Glomerular visceral epithelial cell (primary cell): ENCODE results near the gene KCNT1.
"Not testable (repeated sequence)": the region's sequence is repeated elsewhere in the genome, so short reads cannot be mapped to it uniquely, and the experiment has no call there.

Experiments used
- DNase-seq: peaks from one replicate; pipeline ENCODE4 v3.0.0-alpha.2; 2016; ENCODE audit errors: extremely low spot score

The KCNT1 gene

DNA sequence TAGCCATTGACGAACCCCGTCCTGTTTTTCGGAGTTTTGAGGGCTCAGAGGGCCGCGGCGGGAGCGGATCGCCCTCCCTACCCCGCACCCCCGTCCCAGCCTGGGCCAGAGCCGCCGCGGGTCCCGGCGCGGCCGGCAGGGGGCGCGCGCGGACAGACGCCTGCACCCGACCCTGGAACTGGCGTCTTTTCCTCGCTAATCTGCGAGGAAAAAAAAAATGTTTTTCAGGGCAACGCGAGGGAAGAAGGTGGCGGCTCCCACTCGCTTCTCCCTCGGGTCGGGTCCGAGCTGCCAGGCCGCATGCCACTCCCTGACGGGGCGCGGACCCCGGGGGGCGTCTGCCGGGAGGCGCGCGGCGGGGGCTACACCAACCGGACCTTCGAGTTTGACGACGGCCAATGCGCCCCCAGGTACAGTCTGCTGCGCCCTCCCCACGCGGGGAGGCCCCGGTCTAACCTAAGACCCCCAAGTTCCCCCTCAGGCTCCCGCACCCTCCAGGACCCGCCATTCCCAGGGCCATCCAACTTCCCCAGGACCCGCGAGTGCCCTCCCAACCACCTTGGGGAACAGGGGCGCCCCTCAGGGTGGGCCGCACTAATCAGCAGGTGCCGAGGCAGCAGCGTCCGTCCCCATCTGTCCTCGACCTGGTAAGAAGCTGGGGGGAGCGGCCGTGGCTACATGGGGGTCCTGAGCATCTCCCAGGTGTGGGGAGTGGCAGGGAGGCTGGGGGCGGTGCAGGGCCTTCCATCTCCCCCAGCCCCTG lies at the start of gene KCNT1:
KCNT1 (plus strand) TSS at position 227 of the 763 bp plus-strand sequence; CDS start at position 301, 74 bp downstream.
- DNase-seq, result peak; percentile 49

DNA sequence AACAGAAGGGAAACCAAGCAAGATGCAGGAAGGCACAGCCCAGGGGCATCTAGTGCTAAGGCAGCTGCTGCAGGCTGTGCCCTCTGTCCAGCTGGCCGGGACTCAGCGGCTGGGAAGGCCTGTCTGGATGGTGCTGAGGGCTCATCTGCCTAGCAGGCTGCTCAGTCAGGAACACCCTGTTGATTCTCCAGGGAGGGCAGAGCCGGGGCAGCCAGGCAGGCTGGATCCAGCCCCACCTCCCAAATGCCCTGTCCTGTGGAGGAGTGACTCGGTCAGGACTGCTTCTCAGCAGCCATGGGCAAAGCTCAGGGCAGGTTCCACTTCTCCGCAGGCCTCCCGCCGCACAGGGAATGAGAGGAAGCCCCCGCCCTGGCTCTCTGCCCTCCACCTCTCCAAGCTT lies 46.7 kb upstream of the KCNT1 start:
- DNase-seq, result no peak

DNA sequence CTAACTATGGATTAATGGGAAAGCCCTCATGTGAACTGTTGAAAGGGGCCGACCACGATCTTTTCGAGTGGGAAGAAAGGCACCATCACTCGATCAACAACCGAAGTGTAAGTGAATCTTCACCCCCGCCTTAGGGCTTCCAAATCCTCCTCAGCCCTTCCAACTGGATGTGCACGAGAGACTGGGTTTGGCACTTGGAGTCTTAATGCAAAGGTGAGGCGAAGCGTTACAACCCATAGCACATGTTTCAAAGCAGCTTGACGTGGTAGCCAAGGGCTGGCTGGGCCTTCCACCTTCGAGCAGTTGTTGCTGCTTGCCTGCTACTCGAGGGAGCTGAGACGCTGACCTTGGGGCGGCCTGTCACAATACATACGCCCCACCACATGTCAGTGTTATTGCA lies 44.6 kb upstream of the KCNT1 start:
- no peak for DNase-seq

DNA sequence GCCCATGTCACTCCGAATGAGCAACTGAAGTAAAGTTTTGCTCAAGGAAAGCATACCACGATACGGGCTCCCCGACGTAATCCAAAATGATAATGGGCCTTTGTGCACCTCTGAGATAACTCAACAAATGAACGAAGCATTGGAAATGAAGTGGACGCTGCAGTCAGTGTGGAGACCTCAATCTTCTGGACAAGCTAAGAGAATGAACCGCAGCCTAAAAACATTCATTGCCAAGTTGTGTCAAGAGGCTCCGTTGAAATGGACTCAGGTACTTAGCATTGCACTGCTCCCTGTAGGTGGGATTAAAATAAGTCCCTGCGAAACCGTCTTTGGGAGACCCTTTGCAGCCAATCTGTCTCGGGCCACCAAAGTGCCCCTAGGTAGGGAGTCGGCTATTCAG lies 42.7 kb upstream of the KCNT1 start:
- DNase-seq, result no peak

- no peak for DNase-seq
These were observed 41.6 kb upstream of the KCNT1 start for GRCh38 chr9:135660407-135660806.

- no peak for DNase-seq
These were observed 40.0 kb upstream of the KCNT1 start for GRCh38 chr9:135661816-135662560.

GRCh38 chr9:135662758-135663450 lies 39.1 kb upstream of the KCNT1 start, which contains the start of gene LCN9:
Gene LCN9, plus strand, starts transcription at chr9:135663309. Its CDS starts 13 bp downstream, at chr9:135663322.
- DNase-seq, result no peak

DNA sequence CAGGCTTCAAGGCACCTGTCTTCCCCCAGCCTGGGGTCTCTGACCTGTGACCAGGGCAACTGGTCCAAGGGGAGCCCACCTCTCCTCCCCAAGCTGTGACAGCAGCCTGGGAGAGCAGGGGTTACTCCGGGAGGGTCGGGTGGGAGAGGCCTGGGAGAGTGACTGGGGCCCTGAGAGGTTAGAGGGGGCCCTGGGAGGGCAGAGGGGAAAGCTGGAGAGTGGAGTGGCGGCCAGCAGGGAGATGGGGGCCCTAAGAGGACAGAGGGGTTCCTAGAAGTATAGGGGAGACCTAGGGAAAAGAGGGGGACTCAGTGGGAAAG lies 38.6 kb upstream of the KCNT1 start:
- DNase-seq, result no peak

DNA sequence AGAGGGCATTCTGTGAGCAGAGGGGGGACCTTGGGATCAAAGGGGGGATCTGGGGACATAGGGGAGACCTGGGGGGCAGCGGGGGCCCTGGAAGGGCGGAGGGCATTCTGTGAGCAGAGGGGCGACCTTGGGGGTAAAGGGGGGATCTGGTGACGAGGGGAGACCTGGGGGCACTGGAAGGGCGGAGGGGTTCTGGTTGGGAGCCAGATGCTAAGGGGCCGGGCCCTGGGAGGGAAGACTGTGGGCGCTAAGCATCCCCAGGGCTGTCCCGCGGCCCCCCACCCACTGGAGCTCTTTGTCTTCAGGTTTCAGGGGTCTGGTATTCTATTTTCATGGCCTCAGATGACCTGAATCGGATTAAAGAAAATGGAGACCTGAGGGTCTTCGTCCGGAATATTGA lies 38.1 kb upstream of the KCNT1 start:
- DNase-seq, result no peak

DNA sequence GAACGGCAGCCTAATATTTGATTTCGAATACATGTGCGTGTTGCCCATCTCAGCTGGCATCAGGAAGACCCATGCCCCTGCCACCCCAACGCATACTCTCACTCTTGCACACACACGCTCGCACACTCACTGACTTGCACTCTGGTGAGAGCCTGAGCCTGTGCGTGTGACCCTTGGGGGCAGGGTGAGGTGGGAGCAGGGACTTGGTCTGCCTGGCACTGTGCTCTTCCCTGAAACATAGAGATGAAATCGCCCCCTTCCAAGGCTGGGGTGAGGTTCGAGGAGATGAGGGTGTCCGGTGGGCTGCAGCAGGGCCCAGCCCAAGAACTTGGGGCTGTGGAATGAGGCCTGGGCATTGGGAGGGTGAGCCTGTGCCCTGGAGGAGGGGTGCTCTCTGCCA lies 37.7 kb upstream of the KCNT1 start:
- no peak for DNase-seq

- no peak for DNase-seq
These were observed 36.9 kb upstream of the KCNT1 start for GRCh38 chr9:135664801-135665794.

- DNase-seq, result no peak
These were observed 36.2 kb upstream of the KCNT1 start for GRCh38 chr9:135665795-135666189.

DNA sequence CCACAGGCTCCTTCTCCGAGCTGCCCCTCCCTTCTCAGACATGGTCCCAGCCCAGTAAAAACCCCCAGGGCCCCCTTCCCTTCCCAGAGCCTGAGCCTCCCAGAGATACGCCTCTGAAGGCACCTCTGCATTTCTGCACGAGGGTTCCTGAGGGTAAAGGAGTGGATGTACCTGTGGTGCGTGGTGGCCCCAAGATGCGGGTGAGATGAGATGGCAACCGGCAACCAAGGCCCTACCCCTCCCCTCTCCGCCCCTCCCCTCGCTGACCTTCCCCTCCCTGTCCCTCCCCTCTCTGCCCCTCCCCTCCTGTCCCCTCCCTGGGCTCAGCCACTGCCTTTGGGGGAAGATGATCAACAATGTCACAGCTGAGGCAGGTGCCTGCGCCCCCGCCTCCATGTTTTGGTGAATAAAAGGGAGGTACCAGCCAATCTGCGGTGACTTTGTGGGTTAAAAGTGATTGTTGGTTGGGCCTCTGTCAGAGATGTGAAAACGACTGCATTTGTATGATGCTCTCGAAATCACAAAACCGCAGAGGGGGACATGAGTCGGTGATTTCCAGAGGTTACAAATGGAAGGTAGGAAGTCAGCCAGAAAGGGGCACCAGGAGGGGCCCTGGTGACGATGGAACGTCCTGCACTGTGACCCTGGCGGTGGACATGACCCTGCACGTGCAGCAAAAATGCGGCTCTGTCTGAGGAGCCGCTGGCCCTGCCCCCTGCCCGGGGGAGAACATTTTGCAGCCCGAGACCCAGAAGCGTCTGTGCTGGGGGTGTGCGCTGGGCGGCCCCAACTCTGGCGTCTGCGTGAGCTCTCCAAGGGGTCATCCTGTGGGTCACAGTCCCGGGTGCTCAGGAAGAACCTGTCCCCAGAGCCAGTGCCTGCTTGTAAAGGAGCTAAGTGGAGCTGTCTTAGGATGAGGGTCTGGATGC lies 35.2 kb upstream of the KCNT1 start:
- no peak for DNase-seq

GRCh38 chr9:135667463-135668001 lies 34.5 kb upstream of the KCNT1 start:
- DNase-seq, result no peak

DNA sequence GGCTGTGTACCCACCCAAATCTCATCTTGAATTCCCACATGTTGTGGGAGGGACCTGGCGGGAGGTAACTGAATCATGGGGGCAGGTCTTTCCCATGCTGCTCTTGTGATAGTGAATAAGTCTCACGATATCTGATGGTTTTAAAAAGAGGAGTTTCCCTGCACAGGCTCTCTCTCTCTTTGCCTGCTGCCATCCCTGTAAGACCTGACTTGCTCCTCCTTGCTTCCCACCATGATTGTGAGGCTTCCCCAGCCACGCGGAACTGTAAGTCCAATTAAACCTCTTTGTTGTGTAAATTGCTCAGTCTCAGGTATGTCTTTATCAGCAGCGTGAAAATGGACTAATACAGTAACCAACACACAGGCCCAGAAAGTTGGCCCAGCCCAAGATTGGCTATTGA lies 33.0 kb upstream of the KCNT1 start:
- not testable (repeated sequence) for DNase-seq

DNA sequence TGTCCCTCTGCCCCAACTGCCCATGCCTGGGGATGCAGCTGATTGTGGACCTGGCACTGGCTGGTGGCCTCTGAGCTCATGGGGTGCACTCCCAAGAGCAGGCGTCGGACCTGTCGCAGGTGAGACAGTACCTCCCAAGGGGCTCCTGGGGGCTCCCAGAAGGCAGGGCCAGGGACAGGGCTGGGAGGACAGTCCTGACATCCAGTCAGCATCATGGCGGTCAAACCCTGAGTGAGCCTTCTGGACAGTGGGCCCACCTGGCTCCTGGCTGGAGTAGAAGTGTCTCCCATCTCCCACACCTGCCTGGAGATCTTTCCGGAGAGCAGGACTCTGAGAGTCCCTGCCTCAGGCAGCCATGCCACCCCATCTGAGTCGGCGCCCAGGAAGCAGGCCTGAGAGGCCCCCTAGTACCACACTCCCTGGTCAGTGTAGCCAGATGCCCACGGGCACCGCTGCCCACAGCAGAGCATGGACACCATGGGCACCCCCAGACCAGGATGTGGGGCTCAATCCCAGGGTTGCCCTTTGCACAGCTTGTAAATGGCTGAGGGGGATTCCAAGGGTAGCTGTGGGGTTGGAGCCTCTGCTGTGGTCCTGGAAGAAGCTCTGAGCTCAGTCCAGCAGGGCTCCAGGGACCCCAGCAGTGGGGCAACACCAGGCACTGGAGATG lies 32.2 kb upstream of the KCNT1 start:
- no peak for DNase-seq

DNA sequence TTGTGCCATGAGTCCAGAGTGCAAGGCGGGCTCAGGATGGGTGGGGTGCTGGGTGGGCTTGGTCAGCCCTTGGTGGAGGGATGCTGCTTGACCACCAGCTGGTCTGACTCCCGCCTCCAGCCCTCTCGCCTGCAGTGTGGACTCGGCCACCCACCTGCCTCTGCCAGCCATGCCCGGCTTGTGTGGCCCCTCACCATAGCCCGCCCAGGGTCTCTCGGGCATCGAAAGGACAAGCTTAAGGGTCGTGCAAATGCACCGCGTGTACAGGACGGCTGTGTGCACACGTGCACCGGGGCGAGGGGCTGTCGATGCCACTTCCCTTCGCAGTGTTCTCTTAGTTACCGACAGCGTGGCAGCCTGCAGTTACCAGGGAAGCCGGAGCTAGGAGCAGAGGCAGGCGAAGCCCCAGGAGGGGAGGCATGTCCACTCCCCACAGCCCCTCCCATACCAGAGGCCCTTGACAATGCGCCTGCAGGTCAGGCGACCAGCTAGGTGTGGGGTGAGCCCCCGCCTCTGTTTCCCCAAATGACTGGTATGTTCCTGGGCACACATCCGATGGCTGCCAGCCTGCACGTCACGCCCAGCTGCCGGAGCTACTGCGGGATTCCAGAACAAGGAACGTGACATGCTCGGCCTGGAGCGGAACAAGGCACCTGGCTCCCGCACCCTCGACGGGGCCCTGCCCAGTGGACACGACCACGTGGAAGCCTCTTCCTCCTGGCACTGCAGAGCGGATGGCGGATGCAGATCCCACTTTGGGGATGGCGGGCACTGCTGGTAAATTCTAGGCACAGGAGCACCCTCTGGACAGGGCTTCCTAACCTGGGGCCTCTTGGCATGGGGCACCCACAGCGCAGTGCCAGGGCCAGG lies 31.0 kb upstream of the KCNT1 start:
- DNase-seq, result no peak

DNA sequence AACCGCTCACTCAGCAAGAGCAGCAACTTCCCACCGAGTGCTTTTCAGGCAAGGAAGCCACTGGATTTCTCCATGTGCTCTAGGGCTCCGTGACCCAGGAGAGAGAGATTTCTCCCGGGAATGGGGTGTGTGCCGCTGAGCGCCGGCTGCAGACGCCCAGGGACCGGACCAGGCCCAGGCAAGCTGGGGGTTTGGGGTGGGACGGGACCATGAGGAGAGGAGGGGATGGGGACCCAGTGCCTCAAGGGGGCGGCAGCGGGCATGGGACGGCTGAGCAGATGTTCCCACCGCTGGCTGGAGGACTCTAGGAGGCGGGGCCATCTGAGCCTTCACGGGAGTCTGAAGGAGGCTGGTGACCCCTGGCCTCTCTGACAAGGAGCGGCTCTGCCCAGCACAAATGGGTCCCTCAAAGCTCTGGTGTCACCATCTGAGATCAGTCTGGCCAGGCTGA lies 30.4 kb upstream of the KCNT1 start:
- no peak for DNase-seq
